Astrocyte (in vitro differentiated cells and primary cell): ENCODE measurements around the gene KLF2. TPM values are rescaled to one million over a fixed set of nuclear protein-coding genes. Genes with fewer than 3 reads are reported as not detected.

ENCODE experiments used
- DNase-seq: peaks from one replicate; pipeline ENCODE4 v3.0.0-alpha.2; 2010; ENCODE audit warnings: low read depth
- FAIRE-seq: peaks from 2 replicates; lab custom pipeline; 2011; peaks lifted over from hg19 to GRCh38; lab: Jason Lieb, UNC
- H2AFZ ChIP-seq: 2 replicates; pipeline ENCODE4 v1.6.0; 2012; ENCODE audit warnings: low read depth, low read length, inconsistent platforms
- H3K27ac ChIP-seq: 2 replicates; pipeline ENCODE4 v1.5.1; 2011; ENCODE audit warnings: low read depth, low read length, inconsistent platforms
- H3K27me3 ChIP-seq: 2 replicates; pipeline ENCODE4 v1.6.0; 2011; ENCODE audit warnings: low read length, inconsistent platforms; ENCODE audit not compliant: insufficient read depth
- H3K36me3 ChIP-seq: 2 replicates; pipeline ENCODE4 v1.5.1; 2011; ENCODE audit warnings: low read length, inconsistent platforms; ENCODE audit not compliant: insufficient read depth
- H3K4me1 ChIP-seq: 2 replicates; pipeline ENCODE4 v1.5.1; 2011; ENCODE audit warnings: low read length, inconsistent platforms; ENCODE audit not compliant: insufficient read depth
- H3K4me2 ChIP-seq: 2 replicates; pipeline ENCODE4 v1.6.0; 2012; ENCODE audit warnings: low read length, inconsistent platforms
- H3K4me3 ChIP-seq: 2 replicates; pipeline ENCODE4 v1.5.1; 2011; ENCODE audit warnings: low read depth, mild to moderate bottlenecking, low read length, inconsistent platforms; ENCODE audit not compliant: insufficient read depth
- H3K79me2 ChIP-seq: 2 replicates; pipeline ENCODE4 v1.6.0; 2012; ENCODE audit warnings: mild to moderate bottlenecking, low read length, inconsistent platforms; ENCODE audit not compliant: insufficient read depth
- H3K9ac ChIP-seq: 2 replicates; pipeline ENCODE4 v1.6.0; 2012; ENCODE audit warnings: mild to moderate bottlenecking, low read length, inconsistent platforms
- H3K9me3 ChIP-seq: 2 replicates; pipeline ENCODE4 v1.5.1; 2012; ENCODE audit warnings: low read depth, mild to moderate bottlenecking, low read length, inconsistent platforms; ENCODE audit not compliant: insufficient read depth
- H4K20me1 ChIP-seq: 2 replicates; pipeline ENCODE4 v1.6.0; 2012; ENCODE audit warnings: low read length, inconsistent platforms; ENCODE audit not compliant: insufficient read depth
- H3K27ac Mint-ChIP-seq: one replicate; pipeline ENCODE4 v1.8.0; 2021; ENCODE audit warnings: mild to moderate bottlenecking, mixed read lengths; ENCODE audit not compliant: unreplicated experiment
- H3K27me3 Mint-ChIP-seq: one replicate; pipeline ENCODE4 v1.8.0; 2021; ENCODE audit warnings: low read depth, mixed read lengths; ENCODE audit not compliant: unreplicated experiment
- H3K36me3 Mint-ChIP-seq: one replicate; pipeline ENCODE4 v1.8.0; 2021; ENCODE audit warnings: low read depth, mixed read lengths; ENCODE audit not compliant: unreplicated experiment
- H3K4me1 Mint-ChIP-seq: one replicate; pipeline ENCODE4 v1.8.0; 2021; ENCODE audit warnings: low read depth, mixed read lengths; ENCODE audit not compliant: unreplicated experiment
- H3K4me3 Mint-ChIP-seq: one replicate; pipeline ENCODE4 v1.8.0; 2021; ENCODE audit warnings: mild to moderate bottlenecking, moderate library complexity, mixed read lengths; ENCODE audit not compliant: unreplicated experiment
- H3K9me3 Mint-ChIP-seq: one replicate; pipeline ENCODE4 v1.8.0; 2021; ENCODE audit warnings: mild to moderate bottlenecking, mixed read lengths; ENCODE audit not compliant: unreplicated experiment
- EZH2 ChIP-seq: IDR thresholded peaks from 2 replicates; pipeline ENCODE4 v1.6.1; 2012; ENCODE audit warnings: mild to moderate bottlenecking, low read length, inconsistent platforms; ENCODE audit not compliant: insufficient read depth
- total RNA-seq: library from RNA; stranded (reverse); gene quantifications from 2 replicates; pipeline ENCODE4 v1.2.1, GENCODE V29; 2021
- TF ChIP-seq, protein P1 (sequence below): IDR thresholded peaks from 2 replicates; pipeline ENCODE4 v1.5.1; 2011; ENCODE audit warnings: low read depth, mild to moderate bottlenecking, inconsistent platforms, low read length, moderate library complexity; ENCODE audit not compliant: insufficient read depth

The KLF2 gene
- total RNA-seq, 1 donor from 2014 or later = 1.9 TPM

DNA sequence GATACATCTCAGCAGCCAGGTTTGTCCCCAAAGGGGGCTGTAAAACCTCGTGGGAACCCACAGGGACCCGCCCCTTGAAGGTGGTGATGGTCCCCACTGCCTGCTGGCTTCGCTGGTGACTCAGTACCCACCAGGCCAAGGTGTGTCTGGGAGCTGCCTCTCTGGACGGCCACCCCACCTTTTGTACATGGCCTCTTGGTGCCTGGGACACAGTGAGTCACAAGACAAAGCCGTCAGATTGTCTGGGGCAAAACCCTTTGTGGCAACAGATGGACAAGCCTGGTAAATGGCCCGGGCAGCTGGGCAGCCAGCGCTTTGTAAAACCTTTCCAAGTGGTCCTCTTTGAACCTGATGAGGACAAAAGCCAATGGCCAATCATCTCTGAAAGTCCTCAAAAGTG, 27.9 kb upstream of the KLF2 start:
- Histone ChIP-seq H3K27ac (no peak overlapping the region), H3K27me3 (no peaks in the 10 kb centered on the region), H3K9me3 (no peaks in the 10 kb centered on the region), H3K79me2 (no peaks in the 10 kb centered on the region), H4K20me1 (no peaks in the 10 kb centered on the region), H3K4me3 (no peak overlapping the region), H2AFZ (no peak overlapping the region), H3K9ac (no peak overlapping the region), H3K4me2 (no peak overlapping the region), H3K4me1 (peaks cover 21% of the 10 kb centered on the region), H3K36me3 (no peaks in the 10 kb centered on the region)
- FAIRE-seq (no peak), DNase-seq (no peak)
- H3K4me3 Mint-ChIP-seq = no peak overlapping the region
- peaks cover 11% of the 10 kb centered on the region for H3K27me3 Mint-ChIP-seq
- H3K27ac Mint-ChIP-seq = no peak overlapping the region
- H3K4me1 Mint-ChIP-seq = peaks cover 2% of the 10 kb centered on the region
- TF ChIP-seq, protein P1, sequence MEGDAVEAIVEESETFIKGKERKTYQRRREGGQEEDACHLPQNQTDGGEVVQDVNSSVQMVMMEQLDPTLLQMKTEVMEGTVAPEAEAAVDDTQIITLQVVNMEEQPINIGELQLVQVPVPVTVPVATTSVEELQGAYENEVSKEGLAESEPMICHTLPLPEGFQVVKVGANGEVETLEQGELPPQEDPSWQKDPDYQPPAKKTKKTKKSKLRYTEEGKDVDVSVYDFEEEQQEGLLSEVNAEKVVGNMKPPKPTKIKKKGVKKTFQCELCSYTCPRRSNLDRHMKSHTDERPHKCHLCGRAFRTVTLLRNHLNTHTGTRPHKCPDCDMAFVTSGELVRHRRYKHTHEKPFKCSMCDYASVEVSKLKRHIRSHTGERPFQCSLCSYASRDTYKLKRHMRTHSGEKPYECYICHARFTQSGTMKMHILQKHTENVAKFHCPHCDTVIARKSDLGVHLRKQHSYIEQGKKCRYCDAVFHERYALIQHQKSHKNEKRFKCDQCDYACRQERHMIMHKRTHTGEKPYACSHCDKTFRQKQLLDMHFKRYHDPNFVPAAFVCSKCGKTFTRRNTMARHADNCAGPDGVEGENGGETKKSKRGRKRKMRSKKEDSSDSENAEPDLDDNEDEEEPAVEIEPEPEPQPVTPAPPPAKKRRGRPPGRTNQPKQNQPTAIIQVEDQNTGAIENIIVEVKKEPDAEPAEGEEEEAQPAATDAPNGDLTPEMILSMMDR = no peak
- TF ChIP-seq EZH2 = no peak
- H3K36me3 Mint-ChIP-seq = no peaks in the 10 kb centered on the region
- peaks cover 2% of the 10 kb centered on the region for H3K9me3 Mint-ChIP-seq

DNA sequence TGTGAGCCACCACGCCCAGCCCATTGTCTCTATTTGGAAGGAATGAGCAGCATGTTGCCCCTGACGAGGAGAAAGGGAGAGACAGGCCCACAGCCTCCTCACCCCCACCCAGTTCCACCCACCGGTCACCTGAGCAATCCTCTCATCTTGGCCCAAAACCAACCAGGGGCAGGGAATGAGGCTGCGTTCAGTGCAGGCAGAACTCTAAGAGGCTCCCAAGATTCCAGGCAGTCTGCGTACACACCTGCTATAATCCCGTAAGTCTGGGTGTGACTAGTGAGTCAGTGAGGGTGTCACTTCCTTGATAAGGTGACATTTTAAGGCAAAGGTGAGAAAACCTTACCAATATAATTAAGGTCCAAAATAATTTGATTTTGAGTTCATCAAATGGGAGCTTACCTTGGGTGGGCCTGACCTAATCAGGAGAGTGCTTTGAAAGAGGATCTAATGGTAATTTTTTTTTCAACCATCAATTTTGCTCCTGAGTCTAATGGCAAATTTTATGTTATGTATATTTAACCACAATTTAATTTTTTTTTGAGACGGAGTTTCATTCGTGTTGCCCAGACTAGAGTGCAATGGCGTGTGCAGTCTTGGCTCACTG, 26.9 kb upstream of the KLF2 start:
- H2AFZ ChIP-seq = no peak overlapping the region
- H4K20me1 ChIP-seq = no peaks in the 10 kb centered on the region
- Mint-ChIP-seq H3K27ac (no peak overlapping the region), H3K4me1 (peaks cover 4% of the 10 kb centered on the region), H3K27me3 (peaks cover 11% of the 10 kb centered on the region), H3K36me3 (no peaks in the 10 kb centered on the region), H3K4me3 (no peak overlapping the region), H3K9me3 (peaks cover 2% of the 10 kb centered on the region)
- no peaks in the 10 kb centered on the region for H3K79me2 ChIP-seq
- no peak overlapping the region for H3K4me3 ChIP-seq
- FAIRE-seq = no peak
- no peaks in the 10 kb centered on the region for H3K27me3 ChIP-seq
- no peaks in the 10 kb centered on the region for H3K9me3 ChIP-seq
- TF ChIP-seq EZH2 = no peak
- TF ChIP-seq, protein P1 = no peak
- H3K4me2 ChIP-seq = no peak overlapping the region
- no peak for DNase-seq
- no peak overlapping the region for H3K9ac ChIP-seq
- no peaks in the 10 kb centered on the region for H3K36me3 ChIP-seq
- H3K27ac ChIP-seq = no peak overlapping the region
- peaks cover 28% of the 10 kb centered on the region for H3K4me1 ChIP-seq

DNA sequence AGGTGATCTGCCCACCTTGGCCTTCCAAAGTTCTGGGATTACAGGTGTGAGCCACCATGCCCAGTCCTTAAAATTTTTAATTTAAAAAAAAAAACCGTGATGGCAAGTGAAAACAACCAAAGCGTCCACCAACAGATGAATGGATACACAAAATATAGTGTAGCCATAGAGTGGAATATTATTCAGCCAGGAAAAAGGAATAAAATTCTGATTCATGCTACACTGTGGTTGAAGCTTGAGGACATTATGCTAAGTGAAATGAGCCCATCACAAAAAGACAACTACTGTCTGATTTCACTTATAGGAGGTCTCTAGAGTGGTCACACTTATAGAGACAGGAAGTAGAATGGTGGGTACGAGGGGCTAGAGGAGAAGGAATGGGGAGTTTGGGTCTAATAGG, 26.3 kb upstream of the KLF2 start:
- peaks cover 11% of the 10 kb centered on the region for H3K27me3 Mint-ChIP-seq
- Histone ChIP-seq H3K9ac (no peak overlapping the region), H3K4me1 (peaks cover 21% of the 10 kb centered on the region), H2AFZ (no peak overlapping the region), H3K27ac (no peak overlapping the region), H3K9me3 (no peaks in the 10 kb centered on the region), H3K36me3 (no peaks in the 10 kb centered on the region), H4K20me1 (no peaks in the 10 kb centered on the region), H3K4me2 (no peak overlapping the region), H3K79me2 (no peaks in the 10 kb centered on the region), H3K27me3 (no peaks in the 10 kb centered on the region), H3K4me3 (no peak overlapping the region)
- FAIRE-seq = no peak
- TF ChIP-seq, protein P1 = no peak
- no peak for TF ChIP-seq EZH2
- peaks cover 2% of the 10 kb centered on the region for H3K9me3 Mint-ChIP-seq
- no peak overlapping the region for H3K4me3 Mint-ChIP-seq
- no peak overlapping the region for H3K27ac Mint-ChIP-seq
- DNase-seq = no peak
- H3K36me3 Mint-ChIP-seq = no peaks in the 10 kb centered on the region
- H3K4me1 Mint-ChIP-seq = peaks cover 2% of the 10 kb centered on the region
